ENCODE data around the gene ICAM5.
"Not testable (repeated sequence)": the region's sequence is repeated elsewhere in the genome, so short reads cannot be mapped to it uniquely, and the experiment has no call there.

Gene ICAM5, protein sequence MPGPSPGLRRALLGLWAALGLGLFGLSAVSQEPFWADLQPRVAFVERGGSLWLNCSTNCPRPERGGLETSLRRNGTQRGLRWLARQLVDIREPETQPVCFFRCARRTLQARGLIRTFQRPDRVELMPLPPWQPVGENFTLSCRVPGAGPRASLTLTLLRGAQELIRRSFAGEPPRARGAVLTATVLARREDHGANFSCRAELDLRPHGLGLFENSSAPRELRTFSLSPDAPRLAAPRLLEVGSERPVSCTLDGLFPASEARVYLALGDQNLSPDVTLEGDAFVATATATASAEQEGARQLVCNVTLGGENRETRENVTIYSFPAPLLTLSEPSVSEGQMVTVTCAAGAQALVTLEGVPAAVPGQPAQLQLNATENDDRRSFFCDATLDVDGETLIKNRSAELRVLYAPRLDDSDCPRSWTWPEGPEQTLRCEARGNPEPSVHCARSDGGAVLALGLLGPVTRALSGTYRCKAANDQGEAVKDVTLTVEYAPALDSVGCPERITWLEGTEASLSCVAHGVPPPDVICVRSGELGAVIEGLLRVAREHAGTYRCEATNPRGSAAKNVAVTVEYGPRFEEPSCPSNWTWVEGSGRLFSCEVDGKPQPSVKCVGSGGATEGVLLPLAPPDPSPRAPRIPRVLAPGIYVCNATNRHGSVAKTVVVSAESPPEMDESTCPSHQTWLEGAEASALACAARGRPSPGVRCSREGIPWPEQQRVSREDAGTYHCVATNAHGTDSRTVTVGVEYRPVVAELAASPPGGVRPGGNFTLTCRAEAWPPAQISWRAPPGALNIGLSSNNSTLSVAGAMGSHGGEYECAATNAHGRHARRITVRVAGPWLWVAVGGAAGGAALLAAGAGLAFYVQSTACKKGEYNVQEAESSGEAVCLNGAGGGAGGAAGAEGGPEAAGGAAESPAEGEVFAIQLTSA

DNA sequence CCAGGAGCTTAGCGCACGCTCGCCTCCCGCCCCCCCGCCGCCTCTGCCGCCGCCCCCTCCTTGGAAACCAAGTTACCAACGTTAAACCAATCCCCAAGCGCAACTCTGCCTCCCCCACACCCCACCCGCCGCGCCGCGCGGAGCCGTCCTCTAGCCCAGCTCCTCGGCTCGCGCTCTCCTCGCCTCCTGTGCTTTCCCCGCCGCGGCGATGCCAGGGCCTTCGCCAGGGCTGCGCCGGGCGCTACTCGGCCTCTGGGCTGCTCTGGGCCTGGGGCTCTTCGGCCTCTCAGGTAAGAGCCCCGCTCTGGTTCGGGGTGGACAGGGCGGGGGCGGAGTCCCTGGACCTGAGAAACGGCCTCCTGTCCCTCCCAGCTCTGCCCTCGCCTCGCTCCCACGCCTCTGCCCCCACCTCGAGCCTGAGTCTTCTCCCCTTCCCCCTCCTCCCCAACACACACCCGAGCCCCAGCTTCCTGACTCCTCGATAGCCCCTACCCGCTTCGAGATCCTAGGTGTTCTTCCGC lies at the start of gene ICAM5:
Gene ICAM5 (plus strand): TSS at position 117 of the 521 bp plus-strand sequence. CDS start 92 bp downstream, at position 209.
- POLR2A ChIA-PET: interaction anchor here (0.6 to 4.3 kb wide), 14 partner anchors 9 to 312 kb away, joined by 3 to 41 read pairs (median 5); partner anchors contain the start of genes DNMT1, FDX2, ICAM1 and RAVER1
- peak; percentile 44 for DNase-seq (ENCODE audit: extremely low spot score)
- TF ChIP-seq ELF4 (IDR thresholded peaks at IDR 0.05) (no peak), NFRKB (IDR thresholded peaks at IDR 0.05) (no peak), FOXM1 (IDR thresholded peaks at IDR 0.05; ENCODE audit: borderline replicate concordance) (no peak), ZNF384 (IDR thresholded peaks at IDR 0.05) (no peak), ARNT (IDR thresholded peaks at IDR 0.05) (no peak), HDGF (IDR thresholded peaks at IDR 0.05; ENCODE audit: borderline replicate concordance) (no peak), FOXA1 (IDR thresholded peaks at IDR 0.05) (no peak), FOXK2 (IDR thresholded peaks at IDR 0.05) (no peak), BHLHE40 (IDR thresholded peaks at IDR 0.05; ENCODE audit: borderline replicate concordance) (no peak), TARDBP (IDR thresholded peaks at IDR 0.05) (no peak), SUZ12 (IDR thresholded peaks at IDR 0.05) (no peak), SP1 (IDR thresholded peaks at IDR 0.05) (no peak), LEF1 (IDR thresholded peaks at IDR 0.05; ENCODE audit: borderline replicate concordance) (no peak), CTBP1 (IDR thresholded peaks at IDR 0.05; ENCODE audit: borderline replicate concordance) (no peak), L3MBTL2 (conservative IDR thresholded peaks at IDR 0.05) (no peak)
- TF ChIP-seq, protein P1, sequence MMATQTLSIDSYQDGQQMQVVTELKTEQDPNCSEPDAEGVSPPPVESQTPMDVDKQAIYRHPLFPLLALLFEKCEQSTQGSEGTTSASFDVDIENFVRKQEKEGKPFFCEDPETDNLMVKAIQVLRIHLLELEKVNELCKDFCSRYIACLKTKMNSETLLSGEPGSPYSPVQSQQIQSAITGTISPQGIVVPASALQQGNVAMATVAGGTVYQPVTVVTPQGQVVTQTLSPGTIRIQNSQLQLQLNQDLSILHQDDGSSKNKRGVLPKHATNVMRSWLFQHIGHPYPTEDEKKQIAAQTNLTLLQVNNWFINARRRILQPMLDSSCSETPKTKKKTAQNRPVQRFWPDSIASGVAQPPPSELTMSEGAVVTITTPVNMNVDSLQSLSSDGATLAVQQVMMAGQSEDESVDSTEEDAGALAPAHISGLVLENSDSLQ (IDR thresholded peaks at IDR 0.05): no peak
- CTCF ChIA-PET: interaction anchor here (0.7 to 1.8 kb wide), 9 partner anchors 10 to 128 kb away, joined by 3 to 9 read pairs (median 4); no protein-coding TSS in a partner anchor

DNA sequence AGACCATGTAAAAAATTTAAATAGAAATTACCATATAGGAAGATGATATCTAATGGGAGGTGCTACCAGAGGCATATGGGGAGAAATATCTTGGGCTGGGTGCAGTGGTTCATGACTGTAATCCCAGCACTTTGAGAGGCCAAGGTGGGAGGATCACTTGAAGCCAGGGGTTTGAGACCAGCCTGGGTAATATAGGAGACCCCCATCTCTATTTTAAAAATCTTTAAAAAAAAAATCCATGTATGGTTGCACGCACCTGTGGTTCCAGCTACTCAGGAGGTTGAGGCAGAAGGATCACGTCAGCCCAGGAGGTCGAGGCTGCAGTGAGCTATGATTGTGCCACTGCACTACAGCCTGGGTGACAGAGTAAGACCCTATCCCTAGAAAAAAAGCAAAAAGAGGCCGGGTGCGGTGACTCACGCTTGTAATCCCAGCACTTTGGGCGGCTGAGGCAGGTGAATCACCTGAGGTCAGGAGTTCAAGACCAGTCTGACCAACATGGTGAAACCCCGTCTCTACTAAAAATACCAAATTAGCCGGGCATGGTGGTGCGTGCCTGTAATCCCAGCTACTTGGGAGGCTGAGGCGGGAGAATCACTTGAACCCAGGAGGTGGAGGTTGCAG lies 47.8 kb upstream of the ICAM5 start:
- POLR2A ChIA-PET: interaction anchor here (1.5 kb wide), 1 partner anchor 11 kb away, joined by 5 read pairs; the partner anchor contains the start of gene S1PR2
- DNase-seq (ENCODE audit: extremely low spot score); CTCF ChIA-PET: not testable (repeated sequence)

DNA sequence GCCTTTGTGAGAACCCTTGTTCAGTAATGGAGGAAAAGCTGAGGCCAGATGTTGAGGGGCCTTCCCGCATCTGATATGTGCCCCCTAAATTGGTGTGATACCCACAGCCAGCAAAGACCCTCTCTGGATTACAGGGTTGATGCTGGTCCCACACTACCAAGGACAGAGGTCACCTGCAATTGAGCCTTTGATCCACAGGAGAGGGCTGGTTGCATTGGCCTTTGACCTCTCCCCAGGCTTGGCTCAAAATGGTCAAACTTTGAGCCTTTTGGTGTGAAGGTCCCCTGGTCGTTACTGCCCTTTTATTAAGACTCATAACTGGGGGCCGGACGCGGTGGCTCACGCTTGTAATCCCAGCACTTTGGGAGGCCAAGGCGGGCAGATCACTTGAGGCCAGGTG lies 46.1 kb upstream of the ICAM5 start:
- no peak for TF ChIP-seq NFRKB (IDR thresholded peaks at IDR 0.05)
- no peak for TF ChIP-seq ELF4 (IDR thresholded peaks at IDR 0.05)
- no peak for TF ChIP-seq LEF1 (IDR thresholded peaks at IDR 0.05; ENCODE audit: borderline replicate concordance)
- no peak for TF ChIP-seq SP1 (IDR thresholded peaks at IDR 0.05)
- TF ChIP-seq, protein P1 (IDR thresholded peaks at IDR 0.05): no peak
- no peak for TF ChIP-seq FOXA1 (IDR thresholded peaks at IDR 0.05)
- TF ChIP-seq L3MBTL2 (conservative IDR thresholded peaks at IDR 0.05): no peak
- TF ChIP-seq CTBP1 (IDR thresholded peaks at IDR 0.05; ENCODE audit: borderline replicate concordance): no peak
- TF ChIP-seq HDGF (IDR thresholded peaks at IDR 0.05; ENCODE audit: borderline replicate concordance): no peak
- TF ChIP-seq FOXK2 (IDR thresholded peaks at IDR 0.05): no peak
- no peak for TF ChIP-seq BHLHE40 (IDR thresholded peaks at IDR 0.05; ENCODE audit: borderline replicate concordance)
- no peak for TF ChIP-seq SUZ12 (IDR thresholded peaks at IDR 0.05)
- TF ChIP-seq FOXM1 (IDR thresholded peaks at IDR 0.05; ENCODE audit: borderline replicate concordance): no peak
- TF ChIP-seq ZNF384 (IDR thresholded peaks at IDR 0.05): no peak
- DNase-seq (ENCODE audit: extremely low spot score): no peak
- CTCF ChIA-PET: no interaction called here
- POLR2A ChIA-PET: no interaction called here

DNA sequence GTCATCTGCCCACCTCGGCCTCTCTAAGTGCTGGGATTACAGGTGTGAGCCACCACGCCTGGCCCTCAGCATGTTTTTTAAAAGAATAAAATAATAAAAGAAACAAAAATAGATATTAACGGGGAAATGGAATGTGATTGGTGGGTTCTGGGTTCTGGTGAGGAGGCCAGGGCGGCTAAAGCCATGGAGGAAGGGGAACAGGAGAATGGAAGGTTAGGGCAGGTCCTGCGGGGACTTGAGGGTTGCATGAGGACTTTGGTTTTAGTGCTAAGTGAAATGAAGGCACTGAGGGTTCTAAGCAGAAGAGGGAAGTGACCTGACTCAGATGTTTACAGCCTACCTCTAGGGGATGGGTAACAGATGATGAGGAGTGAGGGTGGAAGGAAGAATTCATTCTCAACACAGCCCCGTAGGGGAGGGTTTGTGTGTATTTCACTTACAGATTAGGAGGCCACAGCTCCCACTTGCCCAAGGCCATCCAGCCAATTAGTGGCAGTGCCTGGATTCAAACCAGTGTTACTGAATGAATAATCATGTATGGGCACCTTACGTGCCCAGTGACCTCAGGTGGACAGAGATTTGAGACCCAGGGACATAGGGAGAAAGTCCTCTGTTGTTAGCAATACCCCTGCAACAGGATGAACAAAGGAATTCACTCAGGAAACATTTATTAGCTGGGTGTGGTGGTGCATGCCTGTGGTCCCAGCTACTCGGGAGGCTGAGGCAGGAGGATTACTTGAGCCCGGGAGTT lies 44.4 kb upstream of the ICAM5 start:
- no peak for DNase-seq (ENCODE audit: extremely low spot score)
- POLR2A ChIA-PET: interaction anchor here (1.1 kb wide), 1 partner anchor 88 kb away, joined by 3 read pairs; the partner anchor contains the start of gene RAVER1
- CTCF ChIA-PET: interaction anchor here (0.7 kb wide), 1 partner anchor 619 kb away, joined by 4 read pairs; no protein-coding TSS in a partner anchor
- TF ChIP-seq FOXK2 (IDR thresholded peaks at IDR 0.05): no peak
- TF ChIP-seq ZNF384 (IDR thresholded peaks at IDR 0.05): no peak
- TF ChIP-seq LEF1 (IDR thresholded peaks at IDR 0.05; ENCODE audit: borderline replicate concordance): no peak
- no peak for TF ChIP-seq ELF4 (IDR thresholded peaks at IDR 0.05)
- TF ChIP-seq CTBP1 (IDR thresholded peaks at IDR 0.05; ENCODE audit: borderline replicate concordance): no peak
- TF ChIP-seq FOXM1 (IDR thresholded peaks at IDR 0.05; ENCODE audit: borderline replicate concordance): no peak
- TF ChIP-seq NFRKB (IDR thresholded peaks at IDR 0.05): no peak
- no peak for TF ChIP-seq SP1 (IDR thresholded peaks at IDR 0.05)
- no peak for TF ChIP-seq TARDBP (IDR thresholded peaks at IDR 0.05)
- no peak for TF ChIP-seq ARNT (IDR thresholded peaks at IDR 0.05)

DNA sequence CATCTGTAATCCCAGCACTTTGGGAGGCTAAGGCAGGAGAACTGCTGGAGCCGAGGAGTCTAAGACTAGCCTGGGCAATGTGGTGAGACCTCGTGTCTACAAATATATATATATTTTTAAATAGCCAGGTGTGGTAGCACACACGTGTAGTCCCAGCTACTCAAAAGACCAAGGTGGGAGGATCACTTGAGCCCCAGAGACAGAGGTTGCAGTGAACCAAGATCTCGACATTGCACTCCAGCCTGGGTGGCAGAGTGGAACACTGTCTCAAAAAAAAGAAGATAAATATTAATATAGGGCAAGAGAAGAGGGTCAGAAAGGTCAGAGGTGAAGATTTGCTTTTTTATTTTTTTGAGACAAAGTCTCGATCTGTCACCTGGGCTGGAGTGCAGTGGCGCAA lies 43.2 kb upstream of the ICAM5 start:
- CTCF ChIA-PET: interaction anchor here (0.7 to 0.9 kb wide), 2 partner anchors 20 to 618 kb away, joined by 3 to 4 read pairs; no protein-coding TSS in a partner anchor
- DNase-seq (ENCODE audit: extremely low spot score): no peak
- no peak for TF ChIP-seq HDGF (IDR thresholded peaks at IDR 0.05; ENCODE audit: borderline replicate concordance)
- no peak for TF ChIP-seq BHLHE40 (IDR thresholded peaks at IDR 0.05; ENCODE audit: borderline replicate concordance)
- TF ChIP-seq ARNT (IDR thresholded peaks at IDR 0.05): no peak
- no peak for TF ChIP-seq ELF4 (IDR thresholded peaks at IDR 0.05)
- TF ChIP-seq, protein P1 (IDR thresholded peaks at IDR 0.05): no peak
- TF ChIP-seq NFRKB (IDR thresholded peaks at IDR 0.05): no peak
- no peak for TF ChIP-seq FOXK2 (IDR thresholded peaks at IDR 0.05)
- TF ChIP-seq TARDBP (IDR thresholded peaks at IDR 0.05): no peak
- TF ChIP-seq CTBP1 (IDR thresholded peaks at IDR 0.05; ENCODE audit: borderline replicate concordance): no peak
- TF ChIP-seq SP1 (IDR thresholded peaks at IDR 0.05): no peak
- TF ChIP-seq L3MBTL2 (conservative IDR thresholded peaks at IDR 0.05): no peak
- no peak for TF ChIP-seq SUZ12 (IDR thresholded peaks at IDR 0.05)
- TF ChIP-seq FOXM1 (IDR thresholded peaks at IDR 0.05; ENCODE audit: borderline replicate concordance): no peak
- TF ChIP-seq ZNF384 (IDR thresholded peaks at IDR 0.05): no peak
- TF ChIP-seq FOXA1 (IDR thresholded peaks at IDR 0.05): no peak
- no peak for TF ChIP-seq LEF1 (IDR thresholded peaks at IDR 0.05; ENCODE audit: borderline replicate concordance)
- POLR2A ChIA-PET: interaction anchor here (1.1 kb wide), 1 partner anchor 87 kb away, joined by 3 read pairs; the partner anchor contains the start of gene RAVER1

Data from HEK293T (cell line).